Testis (tissue), 3 donors: Measurements from ENCODE around the gene ASNSD1. TPM values are rescaled to one million over a fixed set of nuclear protein-coding genes. Genes with fewer than 3 reads are reported as not detected.
"Not testable (repeated sequence)": the region's sequence is repeated elsewhere in the genome, so short reads cannot be mapped to it uniquely, and the experiment has no call there.

Source experiments
- DNase-seq: peaks from one replicate; pipeline ENCODE4 v3.0.0-alpha.2; 2019
- H3K27ac ChIP-seq, 2 donors: fragments of 200-600 bp; sonication (generic); one replicate each; pipeline ENCODE4 v1.5.1; 2019
- H3K27me3 ChIP-seq: fragments of 200-600 bp; sonication (generic); one replicate; pipeline ENCODE4 v1.5.1; 2019
- H3K36me3 ChIP-seq: fragments of 200-600 bp; sonication (generic); one replicate; pipeline ENCODE4 v1.5.1; 2017; ENCODE audit warnings: low read depth; ENCODE audit errors: missing control alignments
- H3K4me1 ChIP-seq: fragments of 200-600 bp; sonication (generic); one replicate; pipeline ENCODE4 v1.5.1; 2019
- H3K4me3 ChIP-seq, 2 donors: fragments of 200-600 bp; sonication (generic); one replicate each; pipeline ENCODE4 v1.5.1; 2017 to 2019
- H3K9me3 ChIP-seq: fragments of 200-600 bp; sonication (generic); one replicate; pipeline ENCODE4 v1.5.1; 2017
- POLR2A ChIP-seq: fragments of 450-650 bp; IDR thresholded peaks from one replicate; pipeline ENCODE4 v1.6.1; 2017; ENCODE audit warnings: antibody characterized with exemption, mild to moderate bottlenecking, moderate library complexity
- WGBS, 2 donors: methylation state at CpG; one replicate each; pipeline ENCODE4 v1.1.5; 2018; 5-methylcytosine and 5-hydroxymethylcytosine counted together
- intact Hi-C: fragments of 100-400 bp; cut with DNase I; formaldehyde crosslinking; loops from one replicate; pipeline ENCODE4 v1.15.1; 2023; ENCODE audit warnings: low total_unique reads
- polyA plus RNA-seq: library from polyadenylated mRNA; stranded (reverse); fragments of 350-450 nt; fragmentation: Illumina TruSeq; extraction: RNeasy Lipid Tissue Mini Kit (QIAGEN cat#74804); gene quantifications from one replicate; pipeline ENCODE4 v1.2.3, GENCODE V29; 2014; ENCODE audit warnings: low read depth, low replicate concordance; ENCODE audit not compliant: insufficient read depth
- total RNA-seq, 2 donors: library from RNA; depleted of rRNA; stranded (reverse); fragments of >200 nt; gene quantifications; one replicate each; pipeline ENCODE4 v1.2.3, GENCODE V29; 2016
- TF ChIP-seq, protein P1 (sequence below), 3 experiments: fragments of 450-650 bp in 2 of 3; fragments of 200-600 bp in 1 of 3; sonication (generic) in 1 of 3; IDR thresholded peaks; one replicate each; pipeline ENCODE4 v1.5.1; 2016 to 2019; ENCODE audit warnings: antibody characterized with exemption in 3 of 3, mild to moderate bottlenecking in 2 of 3, moderate library complexity in 1 of 3

Gene ASNSD1
- total and polyA plus RNA-seq, 3 donors from 2014 or later = 25.9 to 42.5 (median 36.2) TPM

DNA sequence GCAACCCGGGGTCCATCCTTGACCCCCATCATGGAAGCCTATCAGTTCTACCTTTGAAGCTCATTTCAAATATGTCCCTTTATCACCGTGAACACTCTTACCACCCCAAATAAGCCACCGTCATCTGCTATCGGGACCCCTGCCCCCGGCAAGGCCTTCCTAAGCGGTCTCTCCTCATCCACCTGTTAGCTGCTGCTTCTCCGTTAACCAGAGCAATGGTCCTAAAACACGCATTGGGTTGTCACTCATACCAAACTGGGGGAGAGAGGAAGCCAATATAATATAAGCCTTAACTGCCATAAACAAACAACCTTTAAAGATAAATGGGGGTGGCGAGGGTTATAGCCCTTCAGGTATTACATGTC is 680 bp downstream of the ASNSD1 start:
- peaks cover 8% of the 10 kb centered on the region for H3K4me1 ChIP-seq
- no peaks in the 10 kb centered on the region for H3K36me3 ChIP-seq
- no peak for DNase-seq
- intact Hi-C loops = no loop called here
- peak overlapping the region; percentile 71 to 75 for H3K4me3 ChIP-seq
- H3K27me3 ChIP-seq = no peaks in the 10 kb centered on the region
- no peak for TF ChIP-seq POLR2A
- TF ChIP-seq, protein P1, sequence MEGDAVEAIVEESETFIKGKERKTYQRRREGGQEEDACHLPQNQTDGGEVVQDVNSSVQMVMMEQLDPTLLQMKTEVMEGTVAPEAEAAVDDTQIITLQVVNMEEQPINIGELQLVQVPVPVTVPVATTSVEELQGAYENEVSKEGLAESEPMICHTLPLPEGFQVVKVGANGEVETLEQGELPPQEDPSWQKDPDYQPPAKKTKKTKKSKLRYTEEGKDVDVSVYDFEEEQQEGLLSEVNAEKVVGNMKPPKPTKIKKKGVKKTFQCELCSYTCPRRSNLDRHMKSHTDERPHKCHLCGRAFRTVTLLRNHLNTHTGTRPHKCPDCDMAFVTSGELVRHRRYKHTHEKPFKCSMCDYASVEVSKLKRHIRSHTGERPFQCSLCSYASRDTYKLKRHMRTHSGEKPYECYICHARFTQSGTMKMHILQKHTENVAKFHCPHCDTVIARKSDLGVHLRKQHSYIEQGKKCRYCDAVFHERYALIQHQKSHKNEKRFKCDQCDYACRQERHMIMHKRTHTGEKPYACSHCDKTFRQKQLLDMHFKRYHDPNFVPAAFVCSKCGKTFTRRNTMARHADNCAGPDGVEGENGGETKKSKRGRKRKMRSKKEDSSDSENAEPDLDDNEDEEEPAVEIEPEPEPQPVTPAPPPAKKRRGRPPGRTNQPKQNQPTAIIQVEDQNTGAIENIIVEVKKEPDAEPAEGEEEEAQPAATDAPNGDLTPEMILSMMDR (IDR thresholded peaks at IDR 0.05) = no peak
- no peaks in the 10 kb centered on the region for H3K9me3 ChIP-seq
- 5 to 7% methylated on average over 9 of the region's 9 CpGs for WGBS, 2 donors
- peak overlapping the region in 1 of 2 donors; percentile 77 for H3K27ac ChIP-seq

DNA sequence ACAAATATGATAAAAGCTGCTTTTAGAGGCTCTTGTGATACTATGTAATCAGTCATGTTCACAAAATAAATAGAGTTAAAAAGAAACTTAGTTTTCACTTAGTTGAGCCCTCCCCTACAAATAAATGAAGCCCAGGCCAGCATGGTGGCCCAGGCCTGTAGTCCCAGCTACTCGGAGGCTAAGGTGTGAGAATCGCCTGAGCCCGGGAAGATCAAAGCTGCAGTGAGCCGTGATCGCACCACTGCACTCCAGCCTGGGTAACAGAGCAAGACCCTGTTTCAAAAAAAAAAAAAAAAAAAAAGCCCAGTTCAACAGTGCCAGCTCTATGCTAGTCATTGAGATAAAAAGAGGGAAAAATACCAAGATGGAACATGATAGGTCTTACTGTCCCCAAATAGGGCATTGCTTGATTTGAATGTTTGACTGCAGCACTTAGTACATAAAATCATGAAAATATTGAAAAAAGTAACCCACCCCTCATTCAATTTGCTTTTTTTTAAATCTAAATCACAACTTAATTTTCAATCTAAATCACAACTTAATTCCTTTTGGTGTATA is 1.5 kb downstream of the ASNSD1 start:
- no peak overlapping the region for H3K27ac ChIP-seq
- no peak overlapping the region for H3K4me3 ChIP-seq
- H3K4me1 ChIP-seq = peaks cover 8% of the 10 kb centered on the region
- TF ChIP-seq POLR2A = no peak
- TF ChIP-seq, protein P1 (IDR thresholded peaks at IDR 0.05) = no peak
- WGBS, 2 donors = 17 to 56% methylated on average over 5 of the region's 5 CpGs
- DNase-seq = no peak
- H3K9me3 ChIP-seq = no peaks in the 10 kb centered on the region
- intact Hi-C loops = no loop called here
- no peaks in the 10 kb centered on the region for H3K27me3 ChIP-seq
- H3K36me3 ChIP-seq = no peaks in the 10 kb centered on the region

DNA sequence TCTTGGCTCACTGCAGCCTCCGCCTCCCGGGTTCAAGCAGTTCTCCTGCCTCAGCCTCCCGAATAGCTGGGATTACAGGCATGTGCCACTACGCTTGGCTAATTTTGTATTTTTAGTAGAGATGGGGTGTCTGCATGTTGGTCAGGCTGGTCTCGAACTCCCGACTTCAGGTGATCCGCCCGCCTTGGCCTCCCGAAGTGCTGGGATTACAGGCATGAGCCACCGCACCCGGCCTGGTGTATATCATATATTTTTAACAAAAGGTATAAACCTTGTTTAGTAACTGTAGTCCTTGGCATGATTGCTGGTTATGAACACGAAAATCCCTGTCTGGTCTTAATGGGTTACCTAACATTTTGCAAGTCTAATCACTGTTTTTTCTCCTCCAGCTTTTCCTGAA is 2.1 kb downstream of the ASNSD1 start:
- H3K4me3 ChIP-seq, intact Hi-C loops, H3K9me3 ChIP-seq, H3K27ac ChIP-seq, DNase-seq, H3K36me3 ChIP-seq, H3K4me1 ChIP-seq, H3K27me3 ChIP-seq: not testable (repeated sequence)
- WGBS, 2 donors = 90 to 92% methylated on average over 12 of the region's 12 CpGs

DNA sequence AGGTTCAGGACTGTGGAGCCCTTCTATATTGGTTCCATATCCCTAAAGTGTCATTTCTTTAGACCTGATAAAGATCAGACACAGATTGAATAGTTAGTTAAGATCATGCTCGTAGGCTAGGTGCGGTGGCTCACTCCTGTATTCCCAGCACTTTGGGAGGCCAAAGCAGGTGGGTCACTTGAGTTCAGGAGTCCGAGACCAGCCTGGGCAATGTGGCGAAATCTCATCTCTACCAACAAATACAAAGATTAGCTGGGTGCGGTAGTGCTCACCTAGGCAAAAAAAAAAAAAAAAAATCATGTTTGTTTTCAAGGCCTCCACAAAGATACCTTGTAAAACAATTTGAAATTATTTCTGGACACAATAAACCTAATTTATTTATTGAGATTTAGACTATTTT is 8.7 kb downstream of the ASNSD1 start:
- intact Hi-C loops = loop anchor here (5.0 kb wide), 1 partner anchor 92 kb away; the partner anchor contains the start of gene OSGEPL1
- WGBS, 2 donors = 94 to 96% methylated on average over 5 of the region's 5 CpGs
- no peak for TF ChIP-seq POLR2A
- TF ChIP-seq, protein P1 (IDR thresholded peaks at IDR 0.05) = no peak
- Histone ChIP-seq H3K27me3 (no peaks in the 10 kb centered on the region), H3K9me3 (no peaks in the 10 kb centered on the region), H3K36me3 (no peaks in the 10 kb centered on the region), H3K4me1 (no peaks in the 10 kb centered on the region), H3K27ac (no peak overlapping the region), H3K4me3 (no peak overlapping the region)
- DNase-seq = no peak

DNA sequence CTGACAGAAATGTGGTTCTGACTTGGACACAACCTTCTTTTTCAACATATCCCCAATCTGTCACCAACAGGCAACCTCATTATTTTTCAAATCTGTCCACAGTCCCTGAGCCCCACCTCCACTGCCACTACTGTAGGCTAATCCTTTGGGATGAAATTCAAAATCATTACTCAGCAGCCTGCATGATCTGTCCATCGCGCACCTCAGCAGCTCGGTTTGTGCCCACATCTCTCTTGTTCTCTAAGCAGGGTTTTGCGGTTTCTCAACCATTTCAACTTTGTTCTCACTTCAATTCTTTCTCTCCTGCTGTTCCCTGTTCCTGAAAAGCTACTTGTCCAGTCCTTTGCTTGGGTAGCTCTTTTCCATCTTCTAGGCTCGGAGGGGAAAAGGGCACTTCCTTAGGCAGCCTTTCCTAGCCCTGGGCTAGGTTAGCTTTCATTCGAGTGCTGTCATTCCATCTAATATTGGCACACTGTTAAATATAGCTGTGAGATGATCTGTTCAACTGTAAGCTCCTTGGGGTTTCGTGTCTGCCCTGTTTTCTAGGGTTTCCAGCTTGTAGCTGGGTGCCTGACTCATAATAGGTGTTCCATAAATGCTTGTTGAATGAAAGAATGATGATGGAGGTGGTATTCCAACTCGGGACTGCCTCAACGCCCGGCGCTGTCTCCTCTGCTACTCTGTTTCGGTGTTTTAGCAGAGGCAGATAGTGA is 12.6 kb downstream of the ASNSD1 start:
- Histone ChIP-seq H3K27me3 (no peaks in the 10 kb centered on the region), H3K4me1 (peaks cover 5% of the 10 kb centered on the region), H3K9me3 (no peaks in the 10 kb centered on the region), H3K4me3 (peak overlapping the region; percentile 71 to 83), H3K36me3 (no peaks in the 10 kb centered on the region), H3K27ac (peak overlapping the region; percentile 97 to 98)
- TF ChIP-seq, protein P1 (IDR thresholded peaks at IDR 0.05) = no peak
- TF ChIP-seq POLR2A = no peak
- DNase-seq = no peak
- intact Hi-C loops = loop anchor here (5.0 kb wide), 1 partner anchor 88 kb away; the partner anchor contains the start of gene OSGEPL1
- 34 to 42% methylated on average over 8 to 12 of the region's 12 CpGs for WGBS, 2 donors
